ENCODE measurements around the gene TNFRSF4.
"Not testable (repeated sequence)": the region's sequence is repeated elsewhere in the genome, so short reads cannot be mapped to it uniquely, and the experiment has no call there.

The TNFRSF4 gene

GRCh38 chr1:1213345-1214265, at the start of gene TNFRSF4:
Gene TNFRSF4, minus strand, starts transcription at chr1:1214153. Its CDS starts 26 bp downstream, at chr1:1214127.
- DNase-seq = peak; percentile 32

- DNase-seq = no peak
Measured at GRCh38 chr1:1262758-1263157, 48.8 kb upstream of the TNFRSF4 start.

GRCh38 chr1:1262071-1262470, 48.1 kb upstream of the TNFRSF4 start:
- DNase-seq = no peak

- no peak for DNase-seq
Measured at GRCh38 chr1:1260843-1261560, 47.0 kb upstream of the TNFRSF4 start.

- DNase-seq = no peak
Measured at GRCh38 chr1:1259951-1260600, 46.1 kb upstream of the TNFRSF4 start.

GRCh38 chr1:1259540-1259939, 45.6 kb upstream of the TNFRSF4 start:
- no peak for DNase-seq

GRCh38 chr1:1259119-1259488, 45.2 kb upstream of the TNFRSF4 start:
- DNase-seq = no peak

GRCh38 chr1:1256956-1257871, 43.3 kb upstream of the TNFRSF4 start:
- no peak for DNase-seq

- no peak for DNase-seq
Measured at GRCh38 chr1:1255611-1256010, 41.7 kb upstream of the TNFRSF4 start.

- no peak for DNase-seq
Measured at GRCh38 chr1:1255078-1255477, 41.1 kb upstream of the TNFRSF4 start.

- DNase-seq = no peak
Measured at GRCh38 chr1:1254667-1254998, 40.7 kb upstream of the TNFRSF4 start.

GRCh38 chr1:1253972-1254666, 40.2 kb upstream of the TNFRSF4 start:
- DNase-seq = no peak

- DNase-seq = no peak
Measured at GRCh38 chr1:1253314-1253713, 39.4 kb upstream of the TNFRSF4 start.

- peak; percentile 62 for DNase-seq
Measured at GRCh38 chr1:1250786-1251284, 36.9 kb upstream of the TNFRSF4 start.

GRCh38 chr1:1248009-1248913, 34.3 kb upstream of the TNFRSF4 start:
- DNase-seq = not testable (repeated sequence)

GRCh38 chr1:1247341-1247913, 33.5 kb upstream of the TNFRSF4 start:
- DNase-seq = no peak

GRCh38 chr1:1246577-1247340, 32.8 kb upstream of the TNFRSF4 start, which contains the start of gene C1QTNF12:
Gene C1QTNF12, minus strand, starts transcription at chr1:1246722. Its CDS starts 32 bp downstream, at chr1:1246690.
- no peak for DNase-seq

GRCh38 chr1:1245817-1246576, 32.0 kb upstream of the TNFRSF4 start:
- DNase-seq = no peak
